GM23248 (cell line): Measurements from ENCODE around the gene LRBA.

Experiments used
- EZH2 ChIP-seq: fragments of 200-600 bp; sonication (generic); IDR thresholded peaks from 2 replicates; pipeline ENCODE4 v1.6.1; 2018; ENCODE audit warnings: antibody characterized with exemption, mild to moderate bottlenecking; ENCODE audit not compliant: insufficient read depth, poor library complexity, severe bottlenecking
- EZH2phosphoT487 ChIP-seq: fragments of 200-600 bp; sonication (generic); IDR thresholded peaks from 2 replicates; pipeline ENCODE4 v1.6.1; 2018; ENCODE audit warnings: antibody characterized with exemption, moderate library complexity, mild to moderate bottlenecking, low read depth; ENCODE audit not compliant: insufficient read depth

GRCh38 chr4:151045907-151046306, 30.8 kb upstream of the LRBA start:
- no peak for TF ChIP-seq EZH2phosphoT487
- no peak for TF ChIP-seq EZH2
